HepG2 (cell line): ENCODE results near the gene LMAN2.

Experiments
- ATF6 ChIP-seq: sonication (generic); formaldehyde crosslinking; conservative IDR thresholded peaks from 2 replicates; pipeline ENCODE4 v1.4.0; 2020; ENCODE audit warnings: missing genetic modification reagents
- CBX5 ChIP-seq: sonication (generic); formaldehyde crosslinking; IDR thresholded peaks from 2 replicates; pipeline ENCODE4 v1.4.0; 2020; ENCODE audit warnings: missing genetic modification reagents, borderline replicate concordance
- CREB1 ChIP-seq, 2 experiments: fragments of 450-650 bp in 1 of 2; IDR thresholded peaks; 2 replicates each; pipeline ENCODE4 v1.6.1; 2016 to 2017; ENCODE audit warnings: control low read depth in 1 of 2, mild to moderate bottlenecking in 1 of 2, missing compliant biosample characterization in 1 of 2, missing genetic modification characterization in 1 of 2
- KMT2B ChIP-seq: IDR thresholded peaks from 2 replicates; pipeline ENCODE4 v1.6.1; 2016; ENCODE audit warnings: missing genetic modification reagents, missing compliant biosample characterization
- NCOA5 ChIP-seq: sonication (generic); formaldehyde crosslinking; IDR thresholded peaks from 2 replicates; pipeline ENCODE4 v1.4.0; 2020; ENCODE audit warnings: missing genetic modification reagents
- NFIC ChIP-seq: IDR thresholded peaks from 2 replicates; pipeline ENCODE4 v1.6.1; 2012; ENCODE audit warnings: mild to moderate bottlenecking, low read length, inconsistent platforms
- SP140L ChIP-seq: sonication (generic); formaldehyde crosslinking; IDR thresholded peaks from 2 replicates; pipeline ENCODE4 v1.4.0; 2020; ENCODE audit warnings: missing genetic modification reagents, borderline replicate concordance
- TAF1 ChIP-seq: sonication (generic); formaldehyde crosslinking; IDR thresholded peaks from 2 replicates; pipeline ENCODE4 v1.4.0; 2020; ENCODE audit warnings: missing genetic modification reagents
- ZBTB40 ChIP-seq, 2 experiments: fragments of 450-650 bp in 1 of 2; sonication (generic) in 1 of 2; formaldehyde crosslinking in 1 of 2; IDR thresholded peaks; 2 replicates each; pipeline versions ENCODE4 v1.6.1 to v1.8.0; 2016 to 2022; ENCODE audit warnings: antibody characterized with exemption in 1 of 2, mild to moderate bottlenecking in 1 of 2, missing genetic modification reagents in 1 of 2
- ZIK1 ChIP-seq: sonication (generic); formaldehyde crosslinking; IDR thresholded peaks from 2 replicates; pipeline ENCODE4 v1.5.0; 2020; ENCODE audit warnings: mild to moderate bottlenecking, low read depth, missing genetic modification reagents, borderline replicate concordance
- ZNF788 ChIP-seq: sonication (generic); formaldehyde crosslinking; IDR thresholded peaks from 2 replicates; pipeline ENCODE4 v1.5.0; 2020; ENCODE audit warnings: mild to moderate bottlenecking, missing genetic modification reagents, borderline replicate concordance

GRCh38 chr5:177351392-177352329, at the start of gene LMAN2:
- TF ChIP-seq CREB1 (IDR thresholded peaks at IDR 0.05) (peak; percentile 70), CREB1 (CRISPR knock-in tag; IDR thresholded peaks at IDR 0.05) (peak; percentile 88), ZIK1 (CRISPR knock-in tag) (no peak), ZNF788 (peak; percentile 68; the same call in 1 of the 2 replicates), KMT2B (CRISPR knock-in tag) (peak; percentile 89), CBX5 (CRISPR knock-in tag) (peak; percentile 78; the same call in 1 of the 2 replicates), NFIC (no peak), TAF1 (CRISPR knock-in tag) (peak; percentile 89; the same call in 1 of the 2 replicates), ATF6 (CRISPR knock-in tag) (peak; percentile 89), SP140L (no peak), ZBTB40 (IDR thresholded peaks at IDR 0.05) (peak; percentile 92), ZBTB40 (CRISPR knock-in tag; IDR thresholded peaks at IDR 0.05) (peak; percentile 65; the same call in 1 of the 2 replicates), NCOA5 (CRISPR knock-in tag) (no peak)
